ENCODE data around the gene RNU1-4.
"Not testable (repeated sequence)": the region's sequence is repeated elsewhere in the genome, so short reads cannot be mapped to it uniquely, and the experiment has no call there.

RNU1-4 gene

DNA sequence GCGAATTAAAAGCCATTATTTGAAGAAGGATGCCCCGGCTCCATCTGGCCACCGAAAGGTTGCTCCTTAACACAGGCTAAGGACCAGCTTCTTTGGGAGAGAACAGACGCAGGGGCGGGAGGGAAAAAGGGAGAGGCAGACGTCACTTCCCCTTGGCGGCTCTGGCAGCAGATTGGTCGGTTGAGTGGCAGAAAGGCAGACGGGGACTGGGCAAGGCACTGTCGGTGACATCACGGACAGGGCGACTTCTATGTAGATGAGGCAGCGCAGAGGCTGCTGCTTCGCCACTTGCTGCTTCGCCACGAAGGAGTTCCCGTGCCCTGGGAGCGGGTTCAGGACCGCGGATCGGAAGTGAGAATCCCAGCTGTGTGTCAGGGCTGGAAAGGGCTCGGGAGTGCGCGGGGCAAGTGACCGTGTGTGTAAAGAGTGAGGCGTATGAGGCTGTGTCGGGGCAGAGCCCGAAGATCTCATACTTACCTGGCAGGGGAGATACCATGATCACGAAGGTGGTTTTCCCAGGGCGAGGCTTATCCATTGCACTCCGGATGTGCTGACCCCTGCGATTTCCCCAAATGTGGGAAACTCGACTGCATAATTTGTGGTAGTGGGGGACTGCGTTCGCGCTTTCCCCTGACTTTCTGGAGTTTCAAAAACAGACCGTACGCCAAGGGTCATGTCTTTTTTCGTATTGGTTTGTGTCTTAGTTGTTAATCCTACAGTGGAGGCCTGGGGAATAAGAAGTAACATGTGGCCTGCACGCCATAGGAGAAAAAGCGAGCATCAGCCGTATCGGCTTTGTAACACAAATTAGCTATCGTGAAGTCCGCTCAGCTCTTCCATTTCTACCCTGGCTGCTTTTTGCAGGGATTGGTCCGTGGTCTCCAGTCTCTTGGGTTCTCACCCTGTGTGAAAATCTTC is at the start of gene RNU1-4:
Gene RNU1-4 (plus strand): TSS at position 470 of the 918 bp plus-strand sequence.
- DNase-seq, result not testable (repeated sequence)

DNA sequence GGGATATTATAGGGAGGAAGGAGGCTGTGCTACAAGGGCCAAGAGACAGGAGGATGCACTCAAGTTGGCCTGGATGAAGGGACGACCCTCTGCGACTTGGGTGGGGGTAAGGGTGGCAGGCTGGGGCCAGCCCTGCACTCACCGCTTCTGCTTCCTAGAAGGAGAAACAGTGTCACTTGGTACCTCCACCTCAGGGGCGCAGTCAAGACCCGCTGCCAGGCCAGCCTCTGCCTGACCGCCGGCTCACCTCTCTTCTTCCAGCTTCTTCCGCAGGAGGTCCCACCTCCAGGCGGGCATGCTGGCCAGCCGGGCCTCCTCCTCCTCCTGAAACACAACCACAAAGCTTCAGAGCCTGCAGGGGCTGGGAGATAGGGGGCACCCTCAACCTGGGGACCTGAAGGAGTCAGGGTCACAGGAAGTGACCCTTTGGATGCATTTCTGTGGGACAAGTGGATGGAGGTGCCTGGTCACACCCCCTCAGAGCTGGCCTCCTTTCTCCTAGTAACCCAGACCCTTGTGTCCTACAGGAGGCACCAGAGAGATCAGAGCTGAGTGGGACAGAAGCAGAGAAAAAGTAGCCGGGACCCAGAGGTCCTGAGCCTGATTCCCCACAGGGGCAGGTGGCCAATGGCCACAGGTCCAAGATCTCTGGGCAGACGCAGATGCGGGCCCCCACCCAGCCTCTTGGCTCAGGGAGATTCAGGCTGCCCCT is 49.2 kb upstream of the RNU1-4 start:
- DNase-seq, result not testable (repeated sequence)

DNA sequence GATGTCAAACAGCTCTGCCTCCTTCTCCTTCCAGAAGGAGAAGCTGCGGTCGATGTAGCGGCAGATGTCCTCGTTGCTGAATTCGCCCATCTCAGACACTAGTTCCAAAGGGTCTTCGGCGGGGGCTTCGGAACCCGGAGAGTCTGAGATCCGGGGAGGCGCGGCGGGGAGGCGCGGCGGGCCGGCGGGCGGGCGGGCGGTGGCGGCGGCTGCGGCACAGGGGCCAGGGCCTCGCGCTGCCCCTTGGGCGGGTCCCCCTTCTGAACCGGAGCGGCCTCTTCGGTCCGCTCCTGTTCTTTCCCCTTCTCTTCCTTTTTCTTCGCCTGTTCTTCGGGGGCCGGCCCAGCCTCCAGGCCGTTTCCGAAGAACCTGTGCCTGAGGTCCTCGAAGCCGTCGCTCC is 48.0 kb upstream of the RNU1-4 start:
- not testable (repeated sequence) for DNase-seq

DNA sequence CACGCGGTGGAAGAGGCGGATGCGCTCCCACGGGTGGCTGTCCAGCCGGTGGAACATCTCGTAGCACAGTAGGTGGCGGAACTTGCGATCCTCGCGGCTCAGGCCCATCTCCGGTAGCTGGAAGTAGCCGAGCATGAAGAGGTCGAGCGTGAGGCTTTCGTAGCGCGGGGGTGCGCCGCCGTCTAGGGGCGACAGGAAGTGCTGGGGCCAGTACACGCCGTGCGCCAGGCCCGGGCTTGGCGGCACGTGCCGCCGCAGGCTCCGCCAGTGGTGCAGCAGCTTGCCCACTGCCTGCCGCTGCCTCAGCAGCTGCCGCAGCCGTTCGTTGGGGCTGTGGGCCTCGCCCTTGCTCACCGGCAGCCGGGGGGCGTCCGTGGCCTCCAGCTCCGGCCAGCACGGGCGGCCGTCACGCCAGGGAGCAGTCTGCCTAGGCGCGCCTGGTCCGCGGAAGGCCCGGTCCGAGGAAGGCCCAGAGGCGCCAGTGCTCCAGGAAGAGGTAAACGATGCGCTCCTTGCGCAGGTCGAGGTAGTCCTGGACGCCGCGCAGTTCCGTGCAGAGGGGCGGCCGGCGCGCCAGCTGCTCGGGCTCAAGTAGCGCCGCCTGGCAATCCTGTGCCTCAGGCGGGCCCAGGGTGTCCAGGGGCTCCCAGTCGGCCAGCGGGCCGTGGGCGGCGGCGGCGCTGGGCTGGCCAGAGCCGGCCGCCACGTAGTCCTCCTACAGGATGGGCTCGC is 47.4 kb upstream of the RNU1-4 start:
- DNase-seq, result not testable (repeated sequence)

DNA sequence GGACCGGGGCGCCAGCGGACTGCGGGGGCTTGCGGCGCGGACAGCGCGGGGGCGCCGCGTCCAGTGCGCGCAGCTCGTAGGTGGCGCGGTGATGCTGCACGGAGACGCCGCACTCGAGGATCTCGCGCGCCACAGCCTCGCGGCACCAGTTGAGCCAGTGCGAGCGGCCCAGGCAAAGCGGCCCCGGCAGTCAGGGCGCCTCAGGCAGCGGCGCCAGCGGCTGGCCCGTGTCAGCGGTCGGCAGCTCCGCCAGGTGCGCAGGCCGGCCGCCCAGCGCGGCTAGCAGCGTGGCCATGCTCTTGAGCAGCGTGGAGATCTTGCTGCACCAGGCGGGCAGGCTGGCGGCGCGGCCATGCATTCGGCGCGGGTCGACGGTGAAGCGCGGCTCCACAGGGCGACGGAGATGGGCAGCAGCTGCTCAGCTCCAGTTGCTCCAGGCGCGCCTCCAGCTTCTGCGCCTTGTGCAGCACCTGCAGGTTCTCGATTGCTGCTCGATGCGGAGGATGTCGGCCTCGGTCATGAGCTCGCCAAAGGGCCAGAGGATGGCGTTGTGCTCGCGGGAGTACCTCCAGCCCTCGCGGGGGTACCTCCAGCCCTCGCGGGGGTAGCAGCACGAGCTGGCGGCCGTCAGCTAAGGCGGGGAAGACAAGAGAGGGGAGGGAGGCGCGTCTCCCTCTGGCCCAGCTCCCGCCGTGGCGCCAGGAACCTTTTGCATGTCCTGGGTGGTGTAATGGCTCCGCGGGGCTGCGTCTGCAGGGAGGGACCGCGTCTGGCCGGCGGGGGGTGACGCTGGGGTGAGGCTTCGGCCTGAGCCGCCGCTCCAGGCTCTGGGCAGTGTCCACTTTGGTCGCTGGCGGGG is 46.6 kb upstream of the RNU1-4 start:
- DNase-seq, result not testable (repeated sequence)

DNA sequence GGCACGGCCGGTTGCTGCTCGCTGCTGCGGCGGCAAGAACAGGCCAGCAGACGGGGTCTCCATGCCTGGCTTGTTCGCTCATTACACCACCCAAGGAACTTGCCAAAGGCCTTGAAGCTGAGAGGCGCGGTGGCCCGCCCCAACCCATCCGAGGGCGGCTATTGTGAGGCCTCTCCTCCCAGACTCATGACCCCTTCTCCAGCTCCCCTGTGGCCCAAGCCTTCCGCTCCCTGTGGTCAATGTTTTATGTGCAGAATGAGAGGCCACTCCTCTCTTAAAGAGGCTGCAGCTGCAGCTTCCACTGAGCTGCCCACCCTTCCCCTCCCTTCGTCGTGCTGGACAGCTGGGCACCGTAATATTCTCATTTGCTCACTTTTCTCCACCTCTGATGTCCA is 46.0 kb upstream of the RNU1-4 start:
- not testable (repeated sequence) for DNase-seq

DNA sequence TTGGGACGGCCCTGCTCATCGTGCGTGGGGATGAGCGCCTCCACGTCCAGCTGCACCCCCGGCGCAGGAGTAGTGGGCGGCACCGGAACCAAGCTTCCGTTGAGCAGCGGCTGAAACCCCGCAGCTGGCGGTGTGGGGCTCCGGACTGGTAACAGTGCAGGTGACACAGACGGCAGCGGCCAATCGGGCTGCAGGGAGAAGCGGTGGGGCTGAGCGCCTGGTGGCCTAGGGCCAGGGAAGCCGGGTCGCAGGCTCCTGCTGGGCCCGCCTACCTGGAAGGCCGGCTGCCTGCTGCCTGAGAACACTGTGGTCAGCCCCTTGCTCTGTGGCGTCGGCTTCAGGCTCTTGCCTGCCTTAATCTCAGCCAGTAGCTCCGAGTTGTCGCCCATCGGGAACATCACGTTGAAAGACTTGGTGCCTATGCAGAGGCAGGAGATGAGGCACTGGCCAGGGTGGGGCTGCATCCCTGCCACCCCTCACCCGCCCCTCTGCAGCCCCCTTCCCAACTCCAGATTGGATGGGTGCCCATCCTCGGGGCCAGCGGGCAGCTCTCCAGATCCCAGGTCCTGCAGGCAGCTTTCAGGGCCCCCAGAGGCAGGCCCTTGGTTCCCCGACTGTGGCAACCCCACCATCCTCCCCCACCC is 43.7 kb upstream of the RNU1-4 start:
- DNase-seq, result not testable (repeated sequence)

DNA sequence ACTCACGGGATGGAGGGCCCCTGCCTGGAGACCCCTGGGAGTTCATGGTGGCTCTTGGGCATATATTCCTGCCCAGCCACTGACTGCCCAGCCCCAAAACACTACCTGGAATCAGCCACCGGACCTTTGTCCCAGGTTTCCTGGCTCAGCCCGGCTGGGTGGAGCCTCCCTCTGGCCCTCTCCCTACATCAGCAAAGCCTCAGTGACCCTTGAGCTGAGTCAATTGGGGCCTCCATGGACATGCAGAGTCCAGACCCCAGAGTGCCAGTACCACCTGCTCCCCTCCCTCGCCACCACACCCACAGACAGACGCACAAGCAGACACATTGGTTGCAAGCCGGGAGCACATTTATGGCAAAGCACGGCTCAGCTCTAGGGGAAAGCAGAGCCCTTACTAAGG is 43.2 kb upstream of the RNU1-4 start:
- not testable (repeated sequence) for DNase-seq

DNA sequence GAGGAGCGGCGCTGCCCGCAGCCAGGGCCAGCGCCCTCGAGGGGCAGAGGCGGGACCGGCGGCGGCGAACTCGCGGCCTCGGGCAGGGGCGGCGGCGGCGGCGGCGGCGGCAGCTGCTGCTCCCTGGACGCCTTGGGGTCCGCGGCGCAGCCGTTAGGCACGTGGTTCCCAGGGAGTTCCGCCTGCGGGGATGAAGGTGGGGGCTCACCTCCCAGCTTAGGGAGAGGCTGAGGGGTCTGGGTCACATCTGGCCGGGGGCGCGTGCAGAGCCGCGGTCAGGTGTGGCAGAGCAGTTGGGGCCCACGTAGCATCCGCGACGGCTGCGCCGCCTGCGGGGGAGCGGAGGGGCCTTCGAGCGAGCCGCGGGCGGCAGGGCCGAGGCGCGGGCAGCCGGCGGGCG is 40.9 kb upstream of the RNU1-4 start:
- not testable (repeated sequence) for DNase-seq

DNA sequence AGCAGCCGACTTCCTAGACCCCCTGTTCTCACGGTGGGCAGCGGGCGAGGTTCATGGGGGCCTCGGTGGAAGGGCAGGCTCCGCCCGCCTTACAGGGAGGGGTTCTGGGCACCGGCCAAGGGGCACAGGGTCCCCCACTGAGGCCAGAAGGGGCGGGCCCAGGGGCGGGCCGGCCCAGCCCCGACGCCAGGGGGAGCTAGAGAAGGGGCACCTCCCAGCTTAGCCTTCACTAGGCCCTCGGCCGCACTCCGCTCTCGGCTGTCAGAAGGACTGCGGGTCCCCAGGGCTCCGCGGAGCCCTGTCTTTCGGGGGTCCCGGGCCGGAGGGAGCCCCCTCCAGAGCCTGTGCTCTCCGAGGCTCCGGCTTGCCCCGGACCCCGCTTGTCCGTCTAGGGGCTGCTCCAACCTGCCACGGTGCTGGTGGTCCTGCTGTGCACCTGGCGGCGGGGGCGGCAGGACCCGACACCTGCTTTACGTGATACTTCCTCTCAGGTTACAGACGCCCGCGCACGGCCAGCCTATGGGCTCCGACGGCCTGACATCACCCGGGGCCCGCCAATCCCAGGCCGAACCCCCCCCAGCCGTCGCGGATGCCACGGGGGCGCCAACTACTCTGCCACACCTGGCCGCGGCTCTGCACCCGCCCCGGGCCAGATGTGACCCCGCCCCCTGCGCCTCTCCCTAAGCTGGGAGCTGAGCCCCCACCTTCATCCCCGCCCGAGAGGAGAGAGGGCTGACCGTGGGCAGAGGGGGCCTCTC is 40.0 kb upstream of the RNU1-4 start:
- not testable (repeated sequence) for DNase-seq

DNA sequence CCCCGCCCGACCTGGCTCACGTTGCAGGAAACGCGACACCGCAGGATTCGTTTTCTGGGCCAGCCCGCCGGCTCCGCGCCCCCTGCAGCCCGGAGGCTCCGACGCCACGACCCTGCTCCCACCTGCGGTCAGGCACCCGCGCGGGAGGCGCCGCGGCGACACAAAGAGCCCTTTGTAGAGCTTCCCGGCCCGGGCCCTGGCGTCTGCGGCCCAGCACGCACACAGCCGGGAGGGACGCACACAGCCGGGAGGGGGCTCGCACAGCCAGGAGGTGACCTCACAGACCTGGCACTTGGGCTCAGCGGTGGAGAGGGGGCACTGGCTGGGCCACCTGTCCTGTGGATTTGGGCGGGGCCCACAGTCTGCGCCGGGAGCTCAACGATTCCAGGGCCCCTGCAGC is 39.1 kb upstream of the RNU1-4 start:
- DNase-seq, result not testable (repeated sequence)

DNA sequence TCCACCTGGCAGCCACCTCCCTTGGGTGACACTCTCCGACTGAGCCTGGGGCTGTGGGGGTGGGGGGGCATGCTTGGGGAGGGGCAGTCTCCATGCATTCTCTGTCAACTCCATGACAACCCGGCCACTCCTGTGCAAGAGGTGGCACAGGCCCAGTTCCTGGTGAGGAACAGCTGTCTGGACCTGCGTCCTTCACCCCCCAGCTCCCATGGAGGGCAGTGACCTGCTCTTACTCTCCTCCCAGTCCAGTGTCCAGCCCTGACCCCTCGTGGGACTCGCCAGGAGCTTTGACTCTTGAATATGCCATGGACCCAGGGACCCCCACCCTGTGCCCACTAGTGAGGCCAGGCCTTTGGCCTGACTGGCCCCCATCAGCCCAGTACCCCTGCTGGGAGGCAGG is 38.0 kb upstream of the RNU1-4 start:
- DNase-seq, result not testable (repeated sequence)

DNA sequence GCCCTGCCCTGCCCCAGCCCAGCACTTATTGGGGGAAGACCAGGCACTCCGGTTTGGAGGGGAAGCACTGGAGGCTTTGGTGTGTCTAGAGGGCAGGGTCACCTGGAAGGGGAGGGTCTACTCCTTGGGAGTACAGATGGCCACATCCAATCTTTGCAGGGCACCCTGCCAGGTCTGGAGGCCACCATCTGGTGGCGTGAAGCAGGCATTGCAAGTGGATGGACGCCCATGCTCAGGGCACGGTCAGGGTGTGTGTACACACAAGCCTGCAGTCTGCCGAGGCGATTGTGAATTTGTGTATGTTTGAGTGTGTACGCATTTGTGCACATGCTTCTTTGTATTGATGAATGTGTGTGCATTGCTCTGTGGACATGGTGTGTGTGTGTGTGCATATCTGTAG is 37.2 kb upstream of the RNU1-4 start:
- DNase-seq, result not testable (repeated sequence)

DNA sequence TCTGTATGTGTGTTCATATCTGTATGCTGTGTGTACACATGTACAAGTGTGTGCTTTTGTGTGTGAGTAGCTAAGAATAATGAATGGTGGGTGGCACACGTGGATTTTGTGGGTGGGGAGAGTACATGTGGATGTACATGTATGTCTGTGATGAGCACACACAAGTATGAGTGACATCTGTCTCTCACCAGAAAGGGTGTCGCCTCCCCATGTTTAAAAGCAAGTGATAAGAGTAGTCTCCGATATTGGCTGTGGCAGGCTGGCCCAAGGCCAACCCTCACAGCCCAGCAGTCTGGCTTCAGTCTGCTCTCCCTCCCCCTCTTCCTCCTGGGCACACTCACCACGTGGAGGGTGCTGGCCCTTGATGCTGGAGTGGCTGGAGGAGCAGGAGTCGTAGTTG is 36.7 kb upstream of the RNU1-4 start:
- DNase-seq, result not testable (repeated sequence)

DNA sequence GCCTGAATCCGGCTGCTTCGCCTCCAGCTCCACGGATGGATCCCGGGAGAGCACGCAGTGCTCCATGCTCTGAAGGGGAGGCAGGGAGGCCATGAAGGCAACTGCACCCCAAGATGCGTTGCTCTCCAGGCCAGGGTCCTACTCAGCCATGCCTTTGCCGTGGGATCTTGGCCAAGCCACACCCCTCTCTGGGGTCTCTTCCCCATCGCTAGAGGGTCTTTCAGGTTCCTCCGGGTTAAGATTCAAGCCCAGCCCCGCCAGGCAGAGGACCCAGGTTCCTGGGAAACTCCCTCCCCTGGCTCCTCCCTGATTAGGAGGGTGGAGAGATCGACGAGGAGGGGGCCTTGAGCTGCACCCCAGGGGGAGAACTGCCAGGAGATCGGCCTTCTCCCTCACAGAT is 36.2 kb upstream of the RNU1-4 start:
- DNase-seq, result not testable (repeated sequence)

DNA sequence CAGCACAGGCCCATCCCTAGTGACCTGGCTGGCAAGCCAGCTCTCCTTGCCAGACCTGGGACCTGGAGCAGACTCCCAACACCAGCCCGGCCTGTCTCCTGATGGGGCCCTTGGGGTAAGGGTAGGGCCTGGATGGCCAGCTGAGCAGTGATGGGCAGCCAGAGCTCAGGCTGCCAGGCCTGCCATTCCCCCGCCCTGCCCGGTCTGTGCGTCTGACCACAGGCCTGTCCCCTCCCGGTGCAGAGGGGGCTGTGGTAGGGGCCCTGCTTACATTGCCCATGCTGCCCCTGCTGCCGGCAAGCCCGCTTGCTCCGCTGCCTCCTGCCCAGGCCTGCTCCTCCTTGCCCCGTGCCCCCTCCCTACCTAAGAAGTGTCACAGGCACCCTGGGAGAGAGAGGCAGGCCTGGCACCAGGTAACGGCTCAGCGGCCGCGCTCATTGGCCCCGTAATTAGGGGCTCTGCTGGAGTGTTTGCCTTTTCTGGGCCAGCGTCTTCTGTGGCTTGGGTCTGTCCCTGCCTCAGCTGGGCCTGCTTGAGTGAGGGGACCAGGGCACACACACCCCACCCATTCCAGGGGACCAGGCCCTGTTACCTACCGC is 35.7 kb upstream of the RNU1-4 start:
- DNase-seq, result not testable (repeated sequence)

DNA sequence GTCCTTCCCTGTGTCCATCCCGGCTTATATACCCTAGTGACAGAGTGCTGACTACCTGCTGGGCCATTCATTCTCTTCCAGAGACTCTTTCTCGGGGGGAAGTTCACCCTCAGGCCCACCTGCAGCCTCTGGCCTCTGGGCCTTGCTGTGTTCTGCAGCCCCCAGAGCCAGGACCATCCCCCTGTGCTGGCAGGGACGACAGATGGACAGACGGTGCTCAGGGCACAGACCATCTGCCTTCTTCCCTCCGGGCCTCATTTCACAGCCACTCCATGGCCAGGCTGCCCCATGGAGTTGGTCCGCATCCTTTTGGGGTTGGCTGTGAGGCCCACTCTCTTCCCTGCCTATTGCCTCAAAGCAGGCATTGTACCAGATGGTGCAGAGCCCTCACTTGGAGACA is 34.0 kb upstream of the RNU1-4 start:
- DNase-seq, result not testable (repeated sequence)

DNA sequence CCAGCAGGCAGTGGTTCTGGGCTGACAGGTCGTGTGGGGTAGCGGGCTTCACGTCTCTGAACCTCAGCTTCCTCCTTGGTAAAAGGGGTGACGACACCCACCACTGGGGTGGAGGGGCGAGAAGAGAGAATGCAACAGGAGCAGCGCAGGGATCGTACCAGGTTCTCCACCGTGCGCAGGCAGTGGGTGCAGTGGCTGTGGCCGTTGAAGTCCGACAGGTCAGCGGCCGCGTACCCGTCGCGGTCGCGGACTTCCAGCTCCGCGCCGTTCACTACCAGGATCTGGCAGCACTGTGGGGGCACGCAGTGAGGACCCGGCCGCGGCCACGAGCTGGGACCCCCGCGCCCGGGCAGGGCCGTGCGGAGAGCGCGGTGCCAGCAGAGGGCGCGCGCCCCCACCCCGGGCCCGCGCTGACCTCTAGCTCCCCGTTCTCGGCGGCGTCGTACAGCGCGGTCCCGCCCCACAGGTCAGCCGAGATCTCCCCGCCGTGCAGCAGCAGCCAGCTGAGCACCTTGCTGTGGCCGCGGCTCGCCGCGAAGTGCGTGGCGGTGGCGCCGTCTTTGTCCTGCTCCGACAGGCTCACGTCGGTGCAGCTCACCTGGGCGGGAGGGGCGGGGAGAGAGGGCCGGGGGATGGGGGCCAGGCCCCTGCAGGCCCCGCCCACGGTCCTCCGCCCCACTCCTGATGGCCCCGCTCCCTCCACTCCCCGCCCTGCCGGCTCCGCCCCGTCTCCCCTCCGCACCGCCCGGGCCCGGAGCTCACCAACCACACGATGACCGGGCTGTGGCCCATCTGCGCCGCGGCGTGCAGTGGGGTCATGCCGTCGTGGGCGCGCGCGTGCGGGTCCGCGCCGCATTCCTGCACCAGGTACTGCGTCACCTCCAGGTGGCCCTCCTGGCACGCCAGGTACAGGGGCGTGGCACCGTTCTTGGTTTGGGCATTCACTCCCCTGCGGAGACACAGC is 32.9 kb upstream of the RNU1-4 start:
- not testable (repeated sequence) for DNase-seq

DNA sequence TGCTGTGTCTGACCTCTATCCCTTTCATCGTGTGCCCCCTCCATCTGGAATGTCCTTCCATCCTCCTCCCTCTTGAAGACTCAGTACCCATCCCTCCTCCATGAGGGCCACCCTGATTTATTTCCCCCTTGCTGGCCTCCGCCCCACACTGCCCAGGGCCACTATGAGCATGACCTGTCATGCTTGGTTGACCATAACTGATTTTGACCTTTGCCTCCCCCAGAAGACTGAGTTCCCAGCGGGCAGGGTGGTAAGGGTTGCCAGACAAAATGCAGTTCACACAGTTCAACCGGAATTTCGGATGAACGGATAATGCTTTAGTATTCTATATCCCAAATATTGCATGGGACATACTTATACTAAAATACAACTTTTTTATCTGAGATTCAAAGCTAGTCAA is 31.6 kb upstream of the RNU1-4 start:
- DNase-seq, result not testable (repeated sequence)

Measured in NCI-H774 (cell line).